Endometrial microvascular endothelial cells (primary cell): ENCODE results near the gene RSRC1. TPM values are rescaled to one million over a fixed set of nuclear protein-coding genes. Genes with fewer than 3 reads are reported as not detected.

Source experiments
- total RNA-seq: library from RNA; depleted of rRNA; stranded (reverse); fragments of >200 nt; gene quantifications from one replicate; pipeline ENCODE4 v1.2.3, GENCODE V29; 2015; ENCODE audit errors: inconsistent ontology term

The RSRC1 gene
- total RNA-seq, 1 donor from 2014 or later, result 16.4 TPM

Other genes with a start within 250 kb of the RSRC1 start
- not detected for gene SHOX2, start 3.7 kb upstream of the RSRC1 start, total RNA-seq